ENCODE data around the gene ZNF48. TPM values are rescaled to one million over a fixed set of nuclear protein-coding genes. Genes with fewer than 3 reads are reported as not detected.

ZNF48 gene
- total RNA-seq, 1 experiment from 2014 or later: 57.3 TPM

DNA sequence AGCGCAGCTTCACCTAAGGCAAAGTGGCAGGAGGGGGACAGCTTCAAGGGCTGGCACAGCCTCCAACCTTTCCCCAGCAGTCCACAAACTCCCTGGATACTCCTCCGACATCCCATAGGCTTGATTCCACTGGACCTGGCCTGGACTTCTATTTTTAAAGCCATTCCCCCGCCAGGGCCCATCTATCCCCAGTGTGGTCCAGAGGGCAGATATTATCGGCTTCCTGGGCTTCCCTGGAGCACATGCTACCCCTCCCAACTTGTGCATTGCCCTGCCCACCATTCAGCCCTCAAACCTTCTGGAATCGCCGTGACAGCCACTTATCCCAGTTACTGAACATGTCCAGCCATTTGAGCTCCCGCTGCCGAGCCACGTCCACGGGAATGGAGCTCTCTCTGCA is 30.0 kb upstream of the ZNF48 start:
- no peak overlapping the region for H3T11ph ChIP-seq (ENCODE audit: low read length)
- WGBS (ENCODE audit: extremely low coverage, insufficient read length, low lambda C conversion rate): no CpG with 5 or more reads among the region's 10 CpGs
- no peak overlapping the region for H3K4me2 ChIP-seq (ENCODE audit: insufficient read depth, insufficient read length, low read length)
- H2BK20ac ChIP-seq (ENCODE audit: low read depth, low read length, poor library complexity, severe bottlenecking): no peak overlapping the region
- Mint-ChIP-seq H3K4me1 (peaks cover 26% of the 10 kb centered on the region in 2 experiments), H3K27me3 (ENCODE audit: low read depth) (no peaks in the 10 kb centered on the region), H3K4me3 (no peak overlapping the region), H3K27ac (peak overlapping the region in 1 of 3 experiments; percentile 88; a peak in 2 of 7 replicates), H3K36me3 (ENCODE audit: insufficient read depth in 1 of 3, low read depth in 3 of 3) (peaks cover 16 to 35% (median 31%) of the 10 kb centered on the region in 3 experiments), H3K9me3 (0 out of 5 replicates have a peak, but pooled peaks cover 0 to 2% of the 10 kb centered on the region in 2 experiments)
- H4K91ac ChIP-seq (ENCODE audit: insufficient read length, low read depth, low read length): no peak overlapping the region
- H4K20me1 ChIP-seq (ENCODE audit: control insufficient read depth, insufficient read depth, insufficient read length): no peaks in the 10 kb centered on the region
- no peak overlapping the region for H3K27ac ChIP-seq (ENCODE audit: insufficient read length, low read depth, low read length)
- no peak for DNase-seq
- H3K9ac ChIP-seq (ENCODE audit: extremely low read depth, insufficient read length, low read length): no peak overlapping the region
- H4K5ac ChIP-seq (ENCODE audit: insufficient read length, low read depth, low read length): no peak overlapping the region
- H3K4me1 ChIP-seq (ENCODE audit: insufficient read depth, low read length): peaks cover 6% of the 10 kb centered on the region
- no peaks in the 10 kb centered on the region for H3K27me3 ChIP-seq (ENCODE audit: insufficient read depth, low read length)
- no peaks in the 10 kb centered on the region for H3K9me3 ChIP-seq (ENCODE audit: control insufficient read depth, low read depth, low read length)
- H4K8ac ChIP-seq (replicated peaks; ENCODE audit: insufficient read length, low read depth, low read length): no peak overlapping the region
- H2AFZ ChIP-seq (ENCODE audit: low read length): no peak overlapping the region
- no peak overlapping the region for H2BK120ac ChIP-seq (ENCODE audit: low read depth, low read length, poor library complexity, severe bottlenecking)
- H2BK5ac ChIP-seq (ENCODE audit: insufficient read length, low read length): no peak overlapping the region
- peaks cover 10% of the 10 kb centered on the region for H3K23me2 ChIP-seq (ENCODE audit: insufficient read length, low read depth, low read length, poor library complexity, severe bottlenecking)
- H3K23ac ChIP-seq (ENCODE audit: insufficient read length, low read depth, low read length): no peak overlapping the region
- no peak overlapping the region for H3K18ac ChIP-seq (ENCODE audit: insufficient read length, low read depth, low read length)
- no peak overlapping the region for H2AK5ac ChIP-seq (ENCODE audit: insufficient read length, low read length)
- peaks cover 3% of the 10 kb centered on the region for H3K79me1 ChIP-seq (ENCODE audit: insufficient read depth, low read depth, low read length, poor library complexity, severe bottlenecking)
- no peak overlapping the region for H3K14ac ChIP-seq (ENCODE audit: insufficient read depth, low read length)
- no peak overlapping the region for H3K56ac ChIP-seq (ENCODE audit: insufficient read length, low read depth, low read length)
- H3K79me2 ChIP-seq (ENCODE audit: insufficient read depth, low read length): no peaks in the 10 kb centered on the region; the same call in 1 of the 2 replicates
- H2BK12ac ChIP-seq (ENCODE audit: insufficient read length, low read depth, low read length): no peak overlapping the region
- H3K4ac ChIP-seq (ENCODE audit: low read depth, low read length): no peak overlapping the region
- no peak overlapping the region for H2BK15ac ChIP-seq (ENCODE audit: low read depth, low read length)
- TF ChIP-seq, protein P1, sequence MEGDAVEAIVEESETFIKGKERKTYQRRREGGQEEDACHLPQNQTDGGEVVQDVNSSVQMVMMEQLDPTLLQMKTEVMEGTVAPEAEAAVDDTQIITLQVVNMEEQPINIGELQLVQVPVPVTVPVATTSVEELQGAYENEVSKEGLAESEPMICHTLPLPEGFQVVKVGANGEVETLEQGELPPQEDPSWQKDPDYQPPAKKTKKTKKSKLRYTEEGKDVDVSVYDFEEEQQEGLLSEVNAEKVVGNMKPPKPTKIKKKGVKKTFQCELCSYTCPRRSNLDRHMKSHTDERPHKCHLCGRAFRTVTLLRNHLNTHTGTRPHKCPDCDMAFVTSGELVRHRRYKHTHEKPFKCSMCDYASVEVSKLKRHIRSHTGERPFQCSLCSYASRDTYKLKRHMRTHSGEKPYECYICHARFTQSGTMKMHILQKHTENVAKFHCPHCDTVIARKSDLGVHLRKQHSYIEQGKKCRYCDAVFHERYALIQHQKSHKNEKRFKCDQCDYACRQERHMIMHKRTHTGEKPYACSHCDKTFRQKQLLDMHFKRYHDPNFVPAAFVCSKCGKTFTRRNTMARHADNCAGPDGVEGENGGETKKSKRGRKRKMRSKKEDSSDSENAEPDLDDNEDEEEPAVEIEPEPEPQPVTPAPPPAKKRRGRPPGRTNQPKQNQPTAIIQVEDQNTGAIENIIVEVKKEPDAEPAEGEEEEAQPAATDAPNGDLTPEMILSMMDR (conservative IDR thresholded peaks at IDR 0.05): no peak
